Neural cell (in vitro differentiated cells): ENCODE data around the gene CDYL. TPM values are rescaled to one million over a fixed set of nuclear protein-coding genes. Genes with fewer than 3 reads are reported as not detected.

Source experiments
- H2AFZ ChIP-seq: fragments of 200-600, 300-800 bp; sonication (generic), shearing (Covaris generic); 2 replicates; pipeline ENCODE4 v1.6.0; 2014; ENCODE audit warnings: low read depth, mild to moderate bottlenecking, antibody characterized with exemption, low read length, moderate library complexity
- H3F3A ChIP-seq: fragments of 200-600 bp; shearing (Covaris generic); 2 replicates; pipeline ENCODE4 v1.6.1; 2016; ENCODE audit warnings: mild to moderate bottlenecking, moderate library complexity, mixed read lengths, antibody characterized with exemption, low read length; ENCODE audit not compliant: insufficient read depth, poor library complexity, severe bottlenecking
- H3K27ac ChIP-seq: fragments of 200-600, 300-800 bp; sonication (generic), shearing (Covaris generic); 2 replicates; pipeline ENCODE4 v1.5.1; 2014; ENCODE audit warnings: mild to moderate bottlenecking, low read length, moderate library complexity
- H3K27me3 ChIP-seq: fragments of 300-800, 200-600 bp; sonication (generic), shearing (Covaris generic); 2 replicates; pipeline ENCODE4 v1.6.0; 2014; ENCODE audit warnings: mild to moderate bottlenecking, low read depth, low read length, moderate library complexity; ENCODE audit not compliant: insufficient read depth
- H3K36me3 ChIP-seq: fragments of 300-800, 200-600 bp; sonication (generic), shearing (Covaris generic); 2 replicates; pipeline ENCODE4 v1.5.1; 2014; ENCODE audit warnings: mild to moderate bottlenecking, antibody characterized with exemption, low read length, moderate library complexity; ENCODE audit not compliant: insufficient read depth
- H3K4me2 ChIP-seq: fragments of 300-800, 200-600 bp; sonication (generic), shearing (Covaris generic); 2 replicates; pipeline ENCODE4 v1.6.0; 2014; ENCODE audit warnings: mild to moderate bottlenecking, low read length
- H3K4me3 ChIP-seq: fragments of 300-800, 200-600 bp; sonication (generic), shearing (Covaris generic); 2 replicates; pipeline ENCODE4 v1.5.1; 2014; ENCODE audit warnings: mild to moderate bottlenecking, low read length, moderate library complexity
- H3K79me2 ChIP-seq: fragments of 200-600 bp; shearing (Covaris generic); replicated peaks from 2 replicates; pipeline ENCODE4 v1.6.0; 2014; ENCODE audit warnings: mild to moderate bottlenecking, low read length, moderate library complexity; ENCODE audit not compliant: insufficient read depth
- H3K9ac ChIP-seq: fragments of 300-800, 200-600 bp; sonication (generic), shearing (Covaris generic); 2 replicates; pipeline ENCODE4 v1.6.1; 2016; ENCODE audit warnings: mild to moderate bottlenecking, low read length, mixed read lengths
- H3K9me2 ChIP-seq: fragments of 200-600 bp; shearing (Covaris generic); 2 replicates; pipeline ENCODE4 v1.6.1; 2016; ENCODE audit warnings: mild to moderate bottlenecking, low read length, mixed read lengths; ENCODE audit not compliant: insufficient read depth
- H3K9me3 ChIP-seq: fragments of 200-600, 300-800 bp; sonication (generic), shearing (Covaris generic); 2 replicates; pipeline ENCODE4 v1.6.1; 2016; ENCODE audit warnings: mild to moderate bottlenecking, mixed run types, low read length, moderate library complexity, mixed read lengths
- H4K20me1 ChIP-seq: fragments of 200-600 bp; shearing (Covaris generic); 2 replicates; pipeline ENCODE4 v1.6.1; 2016; ENCODE audit warnings: mild to moderate bottlenecking, mixed run types; ENCODE audit not compliant: insufficient read depth
- CTCF ChIP-seq: fragments of 450-650 bp; IDR thresholded peaks from 2 replicates; pipeline ENCODE4 v1.5.1; 2014; ENCODE audit warnings: antibody characterized with exemption, mild to moderate bottlenecking, moderate library complexity; ENCODE audit not compliant: poor library complexity, severe bottlenecking
- EP300 ChIP-seq: fragments of 450-650 bp; conservative IDR thresholded peaks from 2 replicates; pipeline ENCODE4 v1.6.1; 2014; ENCODE audit warnings: antibody characterized with exemption, mild to moderate bottlenecking, moderate library complexity; ENCODE audit not compliant: poor library complexity, severe bottlenecking
- EZH2 ChIP-seq: fragments of 200-600, 300-800 bp; shearing (Covaris generic), sonication (generic); IDR thresholded peaks from 2 replicates; pipeline ENCODE4 v1.6.1; 2014; ENCODE audit warnings: antibody characterized with exemption, low read length, borderline replicate concordance, mild to moderate bottlenecking; ENCODE audit not compliant: insufficient read depth, poor library complexity, severe bottlenecking
- MXI1 ChIP-seq: fragments of 450-650 bp; conservative IDR thresholded peaks from 2 replicates; pipeline ENCODE4 v1.6.1; 2014; ENCODE audit warnings: antibody characterized with exemption, mild to moderate bottlenecking; ENCODE audit not compliant: poor library complexity, severe bottlenecking
- POLR2AphosphoS5 ChIP-seq: IDR thresholded peaks from 2 replicates; pipeline ENCODE4 v1.6.1; 2012
- RAD21 ChIP-seq: fragments of 450-650 bp; conservative IDR thresholded peaks from 2 replicates; pipeline ENCODE4 v1.6.1; 2014; ENCODE audit warnings: antibody characterized with exemption, mild to moderate bottlenecking, moderate library complexity
- REST ChIP-seq: IDR thresholded peaks from 2 replicates; pipeline ENCODE4 v1.6.1; 2012; ENCODE audit warnings: borderline replicate concordance
- SMC3 ChIP-seq: fragments of 450-650 bp; conservative IDR thresholded peaks from 2 replicates; pipeline ENCODE4 v1.6.1; 2014; ENCODE audit warnings: antibody characterized with exemption, mild to moderate bottlenecking, moderate library complexity; ENCODE audit not compliant: poor library complexity
- TAF1 ChIP-seq: IDR thresholded peaks from 2 replicates; pipeline ENCODE4 v1.6.1; 2012; ENCODE audit warnings: low read depth
- polyA plus RNA-seq: library from polyadenylated mRNA; depleted of rRNA; stranded (reverse); fragments of >200 nt; gene quantifications from 2 replicates; pipeline ENCODE4 v1.2.3, GENCODE V29; 2014

CDYL gene
- polyA plus RNA-seq, 1 donor from 2014 or later = 5.2 TPM

- no peaks in the 10 kb centered on the region for H4K20me1 ChIP-seq
- no peaks in the 10 kb centered on the region for H3K36me3 ChIP-seq
- no peak overlapping the region for H3K4me3 ChIP-seq
- no peaks in the 10 kb centered on the region for H3K9me3 ChIP-seq
- no peak overlapping the region for H3K27ac ChIP-seq
- H3K9me2 ChIP-seq = no peaks in the 10 kb centered on the region
- no peaks in the 10 kb centered on the region for H3K79me2 ChIP-seq
- no peak overlapping the region for H3K9ac ChIP-seq
- no peaks in the 10 kb centered on the region for H3F3A ChIP-seq
- H2AFZ ChIP-seq = no peak overlapping the region
- TF ChIP-seq REST (no peak), EZH2 (no peak), SMC3 (no peak), RAD21 (no peak), MXI1 (no peak), CTCF (no peak), TAF1 (no peak), EP300 (no peak), POLR2AphosphoS5 (no peak)
- H3K27me3 ChIP-seq = no peaks in the 10 kb centered on the region
- no peak overlapping the region for H3K4me2 ChIP-seq
Observed at GRCh38 chr6:4932228-4932903, 156.2 kb downstream of the CDYL start.

- H2AFZ ChIP-seq = no peak overlapping the region
- no peak overlapping the region for H3K27ac ChIP-seq
- H3K27me3 ChIP-seq = no peaks in the 10 kb centered on the region
- H3K4me3 ChIP-seq = no peak overlapping the region
- no peaks in the 10 kb centered on the region for H3K9me2 ChIP-seq
- H3K9me3 ChIP-seq = no peaks in the 10 kb centered on the region
- no peaks in the 10 kb centered on the region for H3K36me3 ChIP-seq
- H3K9ac ChIP-seq = no peak overlapping the region
- H3K4me2 ChIP-seq = no peak overlapping the region
- no peaks in the 10 kb centered on the region for H4K20me1 ChIP-seq
- no peaks in the 10 kb centered on the region for H3K79me2 ChIP-seq
- H3F3A ChIP-seq = no peaks in the 10 kb centered on the region
- TF ChIP-seq SMC3 (no peak), RAD21 (no peak), MXI1 (no peak), POLR2AphosphoS5 (no peak), REST (no peak), CTCF (no peak), EP300 (no peak), EZH2 (no peak), TAF1 (no peak)
Observed at GRCh38 chr6:4935486-4935885, 159.3 kb downstream of the CDYL start.
